Muscle layer of duodenum (tissue), 2 donors: Measurements from ENCODE around the gene NAB2.

Experiments used
- H3K27ac ChIP-seq: one replicate; pipeline ENCODE4 v1.7.0; 2013; ENCODE audit warnings: mild to moderate bottlenecking, low read length
- H3K27me3 ChIP-seq: one replicate; pipeline ENCODE4 v1.7.0; 2013; ENCODE audit warnings: low read depth, mild to moderate bottlenecking, control low read depth, low read length
- H3K36me3 ChIP-seq, 2 donors: one replicate each; pipeline ENCODE4 v1.7.0; 2013; ENCODE audit warnings: low read length in 2 of 2, control low read depth in 1 of 2, mild to moderate bottlenecking in 1 of 2; ENCODE audit not compliant: insufficient read depth in 2 of 2, control insufficient read depth in 1 of 2
- H3K4me1 ChIP-seq, 2 donors: one replicate each; pipeline ENCODE4 v1.7.0; 2013; ENCODE audit warnings: low read length in 2 of 2, mild to moderate bottlenecking in 2 of 2, control low read depth in 1 of 2, moderate library complexity in 1 of 2; ENCODE audit not compliant: insufficient read depth in 2 of 2, control insufficient read depth in 1 of 2
- H3K4me3 ChIP-seq, 2 donors: one replicate each; pipeline ENCODE4 v1.7.0; 2013; ENCODE audit warnings: low read length in 2 of 2, low read depth in 1 of 2, mild to moderate bottlenecking in 1 of 2
- H3K9me3 ChIP-seq, 2 donors: one replicate each; pipeline ENCODE4 v1.7.0; 2013; ENCODE audit warnings: low read length in 2 of 2, control low read depth in 1 of 2, mild to moderate bottlenecking in 1 of 2; ENCODE audit not compliant: control insufficient read depth in 1 of 2
- donor health status: healthy.

NAB2 gene

DNA sequence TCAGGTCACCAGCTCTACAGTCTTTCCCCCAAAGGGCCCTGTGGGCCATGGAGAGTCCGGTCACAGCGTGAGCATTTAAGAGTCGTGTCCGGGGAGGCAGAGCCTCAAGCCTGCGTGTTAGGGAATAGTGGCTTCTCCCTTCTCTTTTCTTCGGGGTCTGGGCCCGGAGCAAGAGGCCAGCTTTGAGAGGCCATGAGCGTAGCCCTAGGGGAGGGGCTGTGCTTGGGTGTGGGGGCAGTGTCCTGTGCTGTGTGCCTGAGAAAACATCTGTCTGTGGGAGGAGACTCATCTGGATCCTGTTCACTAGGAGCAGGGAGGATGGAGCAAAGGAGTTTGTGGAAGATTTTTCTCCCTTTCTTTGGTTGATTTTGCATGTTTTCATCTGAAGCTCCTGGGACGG lies 53.2 kb downstream of the NAB2 start:
- H3K27me3 ChIP-seq = no peaks in the 10 kb centered on the region
- H3K9me3 ChIP-seq = no peaks in the 10 kb centered on the region
- H3K27ac ChIP-seq = peak overlapping the region; percentile 5
- H3K4me1 ChIP-seq = peaks cover 16 to 37% of the 10 kb centered on the region in 2 donors
- H3K4me3 ChIP-seq = no peak overlapping the region
- peaks cover 49 to 78% of the 10 kb centered on the region in 2 donors for H3K36me3 ChIP-seq

DNA sequence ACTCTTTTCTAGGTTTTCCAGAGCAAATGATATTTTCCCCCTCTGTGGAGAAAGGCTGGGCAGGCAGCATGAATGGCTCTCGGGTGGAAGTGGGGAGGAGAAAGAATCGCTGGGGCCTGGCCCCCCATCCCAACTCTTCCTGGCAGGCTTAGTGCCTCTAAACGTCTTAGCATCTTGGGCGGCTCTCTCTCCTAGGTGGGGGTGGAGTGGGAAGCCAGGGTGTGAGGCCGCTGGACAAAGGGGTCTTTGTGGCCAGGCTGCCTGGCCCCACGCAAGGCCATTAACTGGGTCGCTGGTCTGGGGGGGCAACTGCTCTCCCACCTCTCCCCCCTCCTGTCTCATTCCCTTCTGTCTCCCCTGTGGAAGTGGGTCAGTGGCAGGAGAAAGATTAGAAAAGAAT lies 53.8 kb downstream of the NAB2 start:
- Histone ChIP-seq H3K9me3 (no peaks in the 10 kb centered on the region), H3K27ac (peak overlapping the region; percentile 23), H3K36me3 (peaks cover 49 to 82% of the 10 kb centered on the region in 2 donors), H3K27me3 (no peaks in the 10 kb centered on the region), H3K4me3 (no peak overlapping the region), H3K4me1 (peaks cover 23 to 40% of the 10 kb centered on the region in 2 donors)

DNA sequence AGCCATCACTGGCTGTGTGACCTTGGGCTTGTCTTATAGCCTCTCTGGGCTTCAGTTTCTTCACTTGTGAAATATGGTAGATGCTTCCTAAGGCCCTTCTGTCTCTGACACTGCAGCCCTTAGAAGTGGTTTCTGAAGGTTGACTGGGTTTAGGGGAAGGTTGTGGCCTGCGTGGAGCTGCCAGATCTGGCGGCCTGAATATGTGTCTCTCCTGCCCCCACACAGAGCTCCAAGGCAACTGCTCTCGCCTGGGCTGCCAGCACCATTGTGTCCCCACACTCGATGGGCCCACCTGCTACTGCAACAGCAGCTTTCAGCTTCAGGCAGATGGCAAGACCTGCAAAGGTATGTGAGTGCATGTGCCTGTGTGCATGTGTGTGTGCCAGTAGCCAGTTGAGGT lies 54.5 kb downstream of the NAB2 start:
- Histone ChIP-seq H3K9me3 (no peaks in the 10 kb centered on the region), H3K36me3 (peaks cover 49 to 84% of the 10 kb centered on the region in 2 donors), H3K4me1 (peaks cover 26 to 41% of the 10 kb centered on the region in 2 donors), H3K27ac (peak overlapping the region; percentile 23), H3K4me3 (no peak overlapping the region), H3K27me3 (no peaks in the 10 kb centered on the region)
